ENCODE results near the gene TRIO.

The TRIO gene

GRCh38 chr5:14486486-14486885 lies 343.3 kb downstream of the TRIO start:
- Histone ChIP-seq H3K14ac (ENCODE audit: low read length) (no peak overlapping the region), H3K36me3 (replicated peaks in 1 of 2; ENCODE audit: control insufficient read depth in 2 of 2, insufficient read depth in 2 of 2, low read length in 2 of 2) (peaks cover 42 to 93% of the 10 kb centered on the region in 2 donors), H3K9ac (ENCODE audit: low read depth, low read length, poor library complexity) (no peak overlapping the region), H3K4ac (ENCODE audit: low read length) (no peak overlapping the region), H3K4me3 (ENCODE audit: low read length in 2 of 2) (no peak overlapping the region), H2BK120ac (ENCODE audit: low read depth, low read length) (no peak overlapping the region), H3K4me2 (ENCODE audit: insufficient read depth, low read length, poor library complexity, severe bottlenecking) (no peak overlapping the region), H3K23ac (ENCODE audit: low read depth, low read length, poor library complexity) (no peak overlapping the region), H2BK15ac (ENCODE audit: low read length) (no peak overlapping the region), H2BK5ac (ENCODE audit: low read length) (no peak overlapping the region), H4K8ac (ENCODE audit: low read depth, low read length) (no peak overlapping the region), H4K91ac (ENCODE audit: low read depth, low read length, poor library complexity) (no peak overlapping the region), H2AK5ac (ENCODE audit: low read depth, low read length) (no peak overlapping the region), H3K9me3 (replicated peaks in 1 of 2; ENCODE audit: control insufficient read depth in 2 of 2, insufficient read depth in 1 of 2, low read depth in 1 of 2, low read length in 2 of 2) (no peaks in the 10 kb centered on the region), H3K27me3 (ENCODE audit: control insufficient read depth in 3 of 3, insufficient read depth in 3 of 3, low read depth in 1 of 3, low read length in 3 of 3) (no peaks in the 10 kb centered on the region), H3K4me1 (ENCODE audit: control insufficient read depth in 2 of 2, insufficient read depth in 1 of 2, low read depth in 1 of 2, low read length in 2 of 2) (no peaks in the 10 kb centered on the region), H3K79me1 (ENCODE audit: low read depth, low read length) (peaks cover under 1% of the 10 kb centered on the region), H3K27ac (replicated peaks; ENCODE audit: low read length) (no peak overlapping the region), H2AFZ (ENCODE audit: low read length) (no peak overlapping the region), H3K18ac (ENCODE audit: low read length) (no peak overlapping the region), H2BK12ac (ENCODE audit: low read length) (no peak overlapping the region)
- WGBS, 2 donors (ENCODE audit: extremely low coverage in 2 of 2, insufficient read length in 2 of 2, insufficient replicate concordance in 1 of 2): no CpG with 5 or more reads among the region's 5 CpGs
- DNase-seq (ENCODE audit: low spot score): no peak

- DNase-seq (ENCODE audit: low spot score): no peak
- Histone ChIP-seq H3K79me1 (ENCODE audit: low read depth, low read length) (peaks cover 3% of the 10 kb centered on the region), H3K36me3 (replicated peaks in 1 of 2; ENCODE audit: control insufficient read depth in 2 of 2, insufficient read depth in 2 of 2, low read length in 2 of 2) (peaks cover 44 to 93% of the 10 kb centered on the region in 2 donors)
Observed at GRCh38 chr5:14486996-14487896, 344.1 kb downstream of the TRIO start.

GRCh38 chr5:14487897-14488570 lies 344.9 kb downstream of the TRIO start:
- Histone ChIP-seq H2AK5ac (ENCODE audit: low read depth, low read length) (no peak overlapping the region), H4K91ac (ENCODE audit: low read depth, low read length, poor library complexity) (no peak overlapping the region), H3K18ac (ENCODE audit: low read length) (no peak overlapping the region), H3K4me3 (ENCODE audit: low read length in 2 of 2) (no peak overlapping the region), H4K8ac (ENCODE audit: low read depth, low read length) (no peak overlapping the region), H2BK120ac (ENCODE audit: low read depth, low read length) (no peak overlapping the region), H2BK12ac (ENCODE audit: low read length) (no peak overlapping the region), H3K23ac (ENCODE audit: low read depth, low read length, poor library complexity) (peak overlapping the region; percentile 25), H3K4ac (ENCODE audit: low read length) (no peak overlapping the region), H3K79me1 (ENCODE audit: low read depth, low read length) (peaks cover 3% of the 10 kb centered on the region), H2BK15ac (ENCODE audit: low read length) (no peak overlapping the region), H2AFZ (ENCODE audit: low read length) (no peak overlapping the region), H3K9me3 (replicated peaks in 1 of 2; ENCODE audit: control insufficient read depth in 2 of 2, insufficient read depth in 1 of 2, low read depth in 1 of 2, low read length in 2 of 2) (peaks cover 0 to under 1% of the 10 kb centered on the region in 2 donors), H3K36me3 (replicated peaks in 1 of 2; ENCODE audit: control insufficient read depth in 2 of 2, insufficient read depth in 2 of 2, low read length in 2 of 2) (peaks cover 47 to 93% of the 10 kb centered on the region in 2 donors), H2BK5ac (ENCODE audit: low read length) (no peak overlapping the region), H3K4me2 (ENCODE audit: insufficient read depth, low read length, poor library complexity, severe bottlenecking) (no peak overlapping the region), H3K27me3 (ENCODE audit: control insufficient read depth in 3 of 3, insufficient read depth in 3 of 3, low read depth in 1 of 3, low read length in 3 of 3) (no peaks in the 10 kb centered on the region), H3K27ac (replicated peaks; ENCODE audit: low read length) (no peak overlapping the region), H3K9ac (ENCODE audit: low read depth, low read length, poor library complexity) (no peak overlapping the region), H3K4me1 (ENCODE audit: control insufficient read depth in 2 of 2, insufficient read depth in 1 of 2, low read depth in 1 of 2, low read length in 2 of 2) (no peaks in the 10 kb centered on the region), H3K14ac (ENCODE audit: low read length) (no peak overlapping the region)
- WGBS, 2 donors (ENCODE audit: extremely low coverage in 2 of 2, insufficient read length in 2 of 2, insufficient replicate concordance in 1 of 2): no CpG with 5 or more reads among the region's 60 CpGs
- DNase-seq (ENCODE audit: low spot score): no peak

More at GRCh38 chr5:14486996-14487896, 344.1 kb downstream of the TRIO start:
- no peak overlapping the region for H2BK120ac ChIP-seq (ENCODE audit: low read depth, low read length)
- no peak overlapping the region for H2BK15ac ChIP-seq (ENCODE audit: low read length)
- H3K9ac ChIP-seq (ENCODE audit: low read depth, low read length, poor library complexity): no peak overlapping the region
- H2AFZ ChIP-seq (ENCODE audit: low read length): no peak overlapping the region
- H3K23ac ChIP-seq (ENCODE audit: low read depth, low read length, poor library complexity): peak overlapping the region; percentile 27
- H3K4me3 ChIP-seq (ENCODE audit: low read length in 2 of 2): no peak overlapping the region
- H4K8ac ChIP-seq (ENCODE audit: low read depth, low read length): no peak overlapping the region
- H3K14ac ChIP-seq (ENCODE audit: low read length): no peak overlapping the region
- H3K4me2 ChIP-seq (ENCODE audit: insufficient read depth, low read length, poor library complexity, severe bottlenecking): no peak overlapping the region
- no peaks in the 10 kb centered on the region for H3K27me3 ChIP-seq (ENCODE audit: control insufficient read depth in 3 of 3, insufficient read depth in 3 of 3, low read depth in 1 of 3, low read length in 3 of 3)
- H2BK5ac ChIP-seq (ENCODE audit: low read length): no peak overlapping the region
- H3K4me1 ChIP-seq (ENCODE audit: control insufficient read depth in 2 of 2, insufficient read depth in 1 of 2, low read depth in 1 of 2, low read length in 2 of 2): no peaks in the 10 kb centered on the region
- H3K9me3 ChIP-seq (replicated peaks in 1 of 2; ENCODE audit: control insufficient read depth in 2 of 2, insufficient read depth in 1 of 2, low read depth in 1 of 2, low read length in 2 of 2): no peaks in the 10 kb centered on the region
- H2AK5ac ChIP-seq (ENCODE audit: low read depth, low read length): no peak overlapping the region
- WGBS, 2 donors (ENCODE audit: extremely low coverage in 2 of 2, insufficient read length in 2 of 2, insufficient replicate concordance in 1 of 2): no CpG with 5 or more reads among the region's 62 CpGs
- no peak overlapping the region for H3K4ac ChIP-seq (ENCODE audit: low read length)
- H3K27ac ChIP-seq (replicated peaks; ENCODE audit: low read length): no peak overlapping the region
- no peak overlapping the region for H3K18ac ChIP-seq (ENCODE audit: low read length)
- H4K91ac ChIP-seq (ENCODE audit: low read depth, low read length, poor library complexity): no peak overlapping the region
- H2BK12ac ChIP-seq (ENCODE audit: low read length): no peak overlapping the region

GRCh38 chr5:14488709-14489108 lies 345.6 kb downstream of the TRIO start:
- Histone ChIP-seq H3K79me1 (ENCODE audit: low read depth, low read length) (peaks cover 3% of the 10 kb centered on the region), H2BK5ac (ENCODE audit: low read length) (no peak overlapping the region), H4K8ac (ENCODE audit: low read depth, low read length) (no peak overlapping the region), H3K9me3 (replicated peaks in 1 of 2; ENCODE audit: control insufficient read depth in 2 of 2, insufficient read depth in 1 of 2, low read depth in 1 of 2, low read length in 2 of 2) (peaks cover 0 to 2% of the 10 kb centered on the region in 2 donors), H3K18ac (ENCODE audit: low read length) (no peak overlapping the region), H2AFZ (ENCODE audit: low read length) (no peak overlapping the region), H3K23ac (ENCODE audit: low read depth, low read length, poor library complexity) (no peak overlapping the region), H3K9ac (ENCODE audit: low read depth, low read length, poor library complexity) (no peak overlapping the region), H3K4me2 (ENCODE audit: insufficient read depth, low read length, poor library complexity, severe bottlenecking) (no peak overlapping the region), H3K14ac (ENCODE audit: low read length) (no peak overlapping the region), H3K4me1 (ENCODE audit: control insufficient read depth in 2 of 2, insufficient read depth in 1 of 2, low read depth in 1 of 2, low read length in 2 of 2) (no peaks in the 10 kb centered on the region), H3K4me3 (ENCODE audit: low read length in 2 of 2) (no peak overlapping the region), H2BK120ac (ENCODE audit: low read depth, low read length) (no peak overlapping the region), H2AK5ac (ENCODE audit: low read depth, low read length) (no peak overlapping the region), H3K27ac (replicated peaks; ENCODE audit: low read length) (no peak overlapping the region), H2BK15ac (ENCODE audit: low read length) (no peak overlapping the region), H2BK12ac (ENCODE audit: low read length) (no peak overlapping the region), H3K36me3 (replicated peaks in 1 of 2; ENCODE audit: control insufficient read depth in 2 of 2, insufficient read depth in 2 of 2, low read length in 2 of 2) (peaks cover 45 to 93% of the 10 kb centered on the region in 2 donors), H3K27me3 (ENCODE audit: control insufficient read depth in 3 of 3, insufficient read depth in 3 of 3, low read depth in 1 of 3, low read length in 3 of 3) (no peaks in the 10 kb centered on the region), H3K4ac (ENCODE audit: low read length) (no peak overlapping the region), H4K91ac (ENCODE audit: low read depth, low read length, poor library complexity) (no peak overlapping the region)
- WGBS, 2 donors (ENCODE audit: extremely low coverage in 2 of 2, insufficient read length in 2 of 2, insufficient replicate concordance in 1 of 2): no CpG with 5 or more reads among the region's 11 CpGs
- DNase-seq (ENCODE audit: low spot score): no peak

Measured in neuronal stem cell (in vitro differentiated cells).